Measurements from ENCODE around the gene USP40.

USP40 gene

DNA sequence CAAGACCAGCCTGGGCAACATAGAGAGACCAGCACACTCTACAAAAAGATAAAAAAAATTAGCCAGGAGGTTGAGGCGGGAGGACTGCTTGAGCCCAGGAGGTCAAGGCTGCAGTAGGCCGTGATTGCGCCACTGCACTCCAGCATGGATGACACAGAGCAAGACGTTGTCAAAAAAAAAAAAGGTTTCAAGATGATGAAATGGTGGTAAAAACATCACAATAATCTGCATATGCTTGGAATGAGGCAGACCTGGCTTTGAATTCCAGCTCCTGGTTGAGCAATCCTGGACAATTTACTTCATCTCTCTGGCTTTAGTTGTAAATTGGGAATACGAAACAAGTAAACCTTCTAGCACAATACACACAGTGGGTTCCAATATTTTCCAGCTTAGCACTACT is 24.1 kb downstream of the USP40 start:
- no peak for TF ChIP-seq TAF1 (IDR thresholded peaks at IDR 0.05; ENCODE audit: borderline replicate concordance, insufficient read depth, low read length)
- TF ChIP-seq POLR2AphosphoS5 (IDR thresholded peaks at IDR 0.05; ENCODE audit: low read depth, low read length), result no peak

DNA sequence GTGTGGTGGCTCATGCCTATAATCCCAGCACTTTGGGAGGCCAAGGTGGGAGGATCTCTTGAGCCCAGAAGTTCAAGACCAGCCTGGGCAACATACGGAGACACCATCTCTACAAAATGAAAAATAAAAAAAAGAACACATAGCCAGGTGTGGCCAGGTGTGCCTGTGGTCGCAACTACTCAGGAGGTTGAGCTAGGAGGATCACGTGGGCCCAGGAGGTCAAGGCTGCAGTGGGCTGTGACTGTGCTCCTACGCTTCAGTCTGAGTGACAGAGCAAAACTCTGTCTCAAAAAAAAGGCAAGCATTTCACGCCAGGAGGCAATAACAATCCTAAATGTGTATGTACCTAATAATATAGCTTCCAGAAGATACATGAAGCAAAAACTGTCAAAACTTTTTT is 27.8 kb downstream of the USP40 start:
- no peak for TF ChIP-seq TAF1 (IDR thresholded peaks at IDR 0.05; ENCODE audit: borderline replicate concordance, insufficient read depth, low read length)

DNA sequence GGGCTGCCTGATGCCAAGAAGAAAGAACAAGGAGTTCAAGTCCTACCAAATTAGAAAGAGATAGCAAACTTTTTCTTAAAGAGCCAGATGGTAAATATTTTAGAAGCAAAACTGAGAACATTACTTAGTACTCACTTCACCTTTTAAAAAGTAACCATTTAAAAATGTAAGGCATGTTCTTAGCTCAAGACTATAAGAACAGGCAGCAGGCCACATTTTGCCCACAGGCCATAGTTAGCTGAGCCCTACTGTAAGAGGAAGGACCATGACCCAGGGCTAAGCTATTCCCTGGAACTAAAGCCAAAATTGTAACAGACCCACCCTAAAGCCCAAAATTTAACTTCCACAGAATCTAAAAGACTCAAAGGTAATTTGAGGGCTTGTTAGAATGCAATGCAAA is 31.3 kb downstream of the USP40 start:
- TF ChIP-seq REST (IDR thresholded peaks at IDR 0.05; ENCODE audit: insufficient read depth in 1 of 2, low read depth in 2 of 2, low read length in 2 of 2), result no peak
- no peak for TF ChIP-seq TAF1 (IDR thresholded peaks at IDR 0.05; ENCODE audit: borderline replicate concordance, insufficient read depth, low read length)
- no peak for TF ChIP-seq FOXP2 (optimal IDR thresholded peaks at IDR 0.05; ENCODE audit: borderline replicate concordance, extremely low read depth, extremely low read length, insufficient read depth)

DNA sequence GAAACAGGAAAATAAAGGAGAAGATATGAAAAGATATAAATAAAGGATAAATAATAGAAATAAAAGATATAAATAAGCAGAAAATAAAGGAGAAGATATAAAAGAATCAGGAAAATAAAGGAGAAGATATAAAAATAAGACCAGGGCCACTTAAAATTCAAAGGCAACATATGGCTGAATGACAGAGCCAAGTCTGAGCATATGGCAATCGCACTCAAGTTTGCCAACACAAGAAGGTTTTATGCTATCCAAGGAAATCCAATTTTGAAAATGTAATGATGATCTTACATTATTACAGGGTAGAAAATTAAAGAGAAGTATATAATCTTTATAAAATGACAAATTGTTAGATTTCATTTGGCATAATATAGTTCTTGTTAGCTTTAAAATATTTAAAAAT is 33.6 kb downstream of the USP40 start:
- TF ChIP-seq REST (IDR thresholded peaks at IDR 0.05; ENCODE audit: insufficient read depth in 1 of 2, low read depth in 2 of 2, low read length in 2 of 2) (no peak), FOXP2 (optimal IDR thresholded peaks at IDR 0.05; ENCODE audit: borderline replicate concordance, extremely low read depth, extremely low read length, insufficient read depth) (no peak), TAF1 (IDR thresholded peaks at IDR 0.05; ENCODE audit: borderline replicate concordance, insufficient read depth, low read length) (no peak), POLR2AphosphoS5 (IDR thresholded peaks at IDR 0.05; ENCODE audit: low read depth, low read length) (no peak), SIN3A (IDR thresholded peaks at IDR 0.05; ENCODE audit: borderline replicate concordance, insufficient read depth, low read length) (no peak)

DNA sequence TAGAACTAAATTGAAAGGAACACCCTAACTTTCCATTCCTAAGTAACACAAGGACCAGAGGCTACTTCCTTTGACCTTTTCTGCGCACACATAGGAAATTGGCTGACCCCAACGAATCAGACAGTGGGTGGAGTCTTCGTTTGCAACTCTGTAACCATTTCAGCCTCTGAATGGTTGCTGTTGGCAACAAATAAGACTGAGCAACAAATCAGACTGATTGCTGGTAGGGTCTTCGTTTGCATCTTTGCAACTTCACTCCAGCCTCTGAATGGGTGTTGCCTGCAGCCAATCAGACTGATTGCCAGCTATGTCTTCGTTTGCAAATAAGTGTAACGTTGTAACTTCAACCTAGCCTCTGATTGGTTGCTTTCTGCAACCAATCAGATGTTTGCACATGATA is 34.6 kb downstream of the USP40 start:
- no peak for TF ChIP-seq REST (IDR thresholded peaks at IDR 0.05; ENCODE audit: insufficient read depth in 1 of 2, low read depth in 2 of 2, low read length in 2 of 2)
- no peak for TF ChIP-seq POLR2AphosphoS5 (IDR thresholded peaks at IDR 0.05; ENCODE audit: low read depth, low read length)
- TF ChIP-seq TAF1 (IDR thresholded peaks at IDR 0.05; ENCODE audit: borderline replicate concordance, insufficient read depth, low read length), result no peak
- no peak for TF ChIP-seq SIN3A (IDR thresholded peaks at IDR 0.05; ENCODE audit: borderline replicate concordance, insufficient read depth, low read length)
- TF ChIP-seq FOXP2 (optimal IDR thresholded peaks at IDR 0.05; ENCODE audit: borderline replicate concordance, extremely low read depth, extremely low read length, insufficient read depth), result no peak

DNA sequence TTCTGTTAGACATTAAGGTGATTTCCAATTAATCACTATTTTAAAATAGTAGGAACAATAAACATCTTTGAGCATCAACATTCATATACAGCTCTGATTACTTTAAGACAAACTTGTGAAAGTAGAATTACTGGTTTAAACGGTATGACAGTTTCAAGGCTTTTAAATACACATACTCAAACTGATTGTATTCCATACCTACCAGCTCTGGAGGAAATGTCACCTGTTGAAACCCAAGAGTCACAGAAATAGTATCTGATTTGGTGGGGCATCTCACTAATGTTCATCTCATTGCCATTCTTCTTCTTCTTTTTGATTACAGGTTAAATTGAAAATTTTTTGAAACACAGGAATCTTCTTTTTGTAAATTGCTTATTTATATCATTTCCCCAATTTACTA is 36.2 kb downstream of the USP40 start:
- TF ChIP-seq TAF1 (IDR thresholded peaks at IDR 0.05; ENCODE audit: borderline replicate concordance, insufficient read depth, low read length) (no peak), REST (IDR thresholded peaks at IDR 0.05; ENCODE audit: insufficient read depth in 1 of 2, low read depth in 2 of 2, low read length in 2 of 2) (no peak), SIN3A (IDR thresholded peaks at IDR 0.05; ENCODE audit: borderline replicate concordance, insufficient read depth, low read length) (no peak), FOXP2 (optimal IDR thresholded peaks at IDR 0.05; ENCODE audit: borderline replicate concordance, extremely low read depth, extremely low read length, insufficient read depth) (no peak), POLR2AphosphoS5 (IDR thresholded peaks at IDR 0.05; ENCODE audit: low read depth, low read length) (no peak)

All from PFSK-1 (cell line).